ENCODE data around the gene PAX4. TPM values are rescaled to one million over a fixed set of nuclear protein-coding genes. Genes with fewer than 3 reads are reported as not detected.

PAX4 gene
- 1 to 10 TPM in 1 of 3 donors, under 1 TPM in 1, not detected in 1; 0.96 to 1.8 TPM for total RNA-seq
- long read RNA-seq, donor 1, result 0 reads
- long read RNA-seq, donor 2, partial matches to known transcripts, result 0 of 1 reads
- long read RNA-seq, donor 2, other reads (novel, unspliced or antisense), result 1 of 1 reads

DNA sequence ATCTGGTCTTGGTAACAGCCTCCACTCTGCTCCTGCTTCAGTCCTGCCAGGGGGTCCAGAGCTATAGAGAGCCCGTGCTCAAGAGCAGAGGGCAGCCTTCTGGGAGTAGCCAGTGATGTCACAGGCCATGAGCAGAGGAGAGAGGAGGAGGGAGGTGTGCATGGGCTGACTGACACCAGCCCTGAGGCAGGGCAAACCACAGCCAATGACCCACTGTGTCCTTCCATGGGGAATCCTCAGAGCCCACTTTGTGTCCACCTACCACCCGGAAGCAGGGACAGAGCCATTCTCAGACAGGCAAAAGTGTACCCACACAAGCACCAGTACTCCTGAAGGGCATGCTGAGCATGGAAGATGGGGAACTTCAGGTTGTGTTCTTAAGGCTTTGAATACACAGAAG, at the start of gene PAX4:
PAX4 (minus strand) TSS at position 101 of the 400 bp plus-strand sequence. CDS start 2,214 bp downstream, outside the sequence.
- H3K4me3 ChIP-seq, result no peak within 1 kb of the TSS

GRCh38 chr7:127667017-127667670, 49.2 kb upstream of the PAX4 start:
- TF ChIP-seq CTCF (IDR thresholded peaks at IDR 0.05), result no peak
- DNase-seq, result no peak
- Histone ChIP-seq H3K4me3 (no peak overlapping the region), H3K9me3 (no peaks in the 10 kb centered on the region), H3K4me1 (ENCODE audit: low read depth) (peaks cover 11% of the 10 kb centered on the region), H3K36me3 (ENCODE audit: low read depth) (no peaks in the 10 kb centered on the region)
- intact Hi-C loops (cut with DNase I, micrococcal nuclease), result no loop called here
- peak; percentile 51 for ATAC-seq

More for the DNA sequence above, at the start of gene PAX4:
- Histone ChIP-seq H3K9me3 (no peaks in the 10 kb centered on the region), H3K36me3 (ENCODE audit: low read depth) (no peaks in the 10 kb centered on the region), H3K4me1 (ENCODE audit: low read depth) (no peaks in the 10 kb centered on the region)
- TF ChIP-seq CTCF (IDR thresholded peaks at IDR 0.05), result no peak
- intact Hi-C loops (cut with DNase I, micrococcal nuclease), result no loop called here
- no peak for DNase-seq
- ATAC-seq, result no peak

GRCh38 chr7:127666602-127667001, 48.7 kb upstream of the PAX4 start:
- Histone ChIP-seq H3K36me3 (ENCODE audit: low read depth) (no peaks in the 10 kb centered on the region), H3K9me3 (no peaks in the 10 kb centered on the region), H3K4me1 (ENCODE audit: low read depth) (peaks cover 11% of the 10 kb centered on the region), H3K4me3 (no peak overlapping the region)
- no peak for TF ChIP-seq CTCF (IDR thresholded peaks at IDR 0.05)
- intact Hi-C loops (cut with DNase I, micrococcal nuclease), result no loop called here
- DNase-seq (no peak), ATAC-seq (peak; percentile 56)

GRCh38 chr7:127665922-127666321, 48.0 kb upstream of the PAX4 start:
- DNase-seq, result no peak
- Histone ChIP-seq H3K4me1 (ENCODE audit: low read depth) (peaks cover 11% of the 10 kb centered on the region), H3K4me3 (no peak overlapping the region), H3K9me3 (no peaks in the 10 kb centered on the region), H3K36me3 (ENCODE audit: low read depth) (no peaks in the 10 kb centered on the region)
- TF ChIP-seq CTCF (IDR thresholded peaks at IDR 0.05), result no peak
- intact Hi-C loops (cut with DNase I, micrococcal nuclease), result no loop called here
- no peak for ATAC-seq

DNA sequence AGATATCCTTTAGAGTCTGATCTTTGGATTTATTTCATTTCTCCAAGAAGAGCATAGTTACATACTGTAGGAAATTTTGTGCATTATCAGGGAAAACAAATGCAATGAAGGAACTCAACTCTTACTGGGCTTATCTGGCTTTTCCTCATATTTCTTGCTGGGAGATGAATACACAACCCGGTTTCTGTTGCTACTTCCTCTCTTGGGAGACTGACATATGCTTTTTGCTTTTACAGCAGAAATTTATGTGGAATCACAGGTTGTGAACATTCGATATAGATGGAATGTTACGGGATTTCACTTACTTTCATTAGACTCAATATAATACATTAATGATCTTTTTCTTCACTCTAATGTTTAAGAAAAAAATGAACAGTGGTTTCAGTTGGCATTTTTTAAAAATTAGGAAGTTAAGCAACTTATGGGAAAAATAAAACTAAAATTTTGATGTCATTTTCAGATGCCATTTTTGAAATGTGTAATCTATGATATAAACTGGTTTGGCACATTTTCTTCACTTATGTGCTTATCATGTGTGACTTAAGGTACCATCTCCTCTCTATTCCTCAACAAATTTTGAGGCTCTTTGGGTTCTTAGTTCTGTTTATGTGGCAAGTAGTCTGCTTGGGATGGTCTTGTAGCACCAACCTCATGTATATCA, 41.2 kb upstream of the PAX4 start:
- no peak overlapping the region for H3K4me3 ChIP-seq
- intact Hi-C loops (cut with DNase I, micrococcal nuclease), result no loop called here
- DNase-seq (no peak), ATAC-seq (no peak)
- no peaks in the 10 kb centered on the region for H3K36me3 ChIP-seq (ENCODE audit: low read depth)
- no peaks in the 10 kb centered on the region for H3K9me3 ChIP-seq
- peak; percentile 9 for TF ChIP-seq CTCF (IDR thresholded peaks at IDR 0.05)
- no peaks in the 10 kb centered on the region for H3K4me1 ChIP-seq (ENCODE audit: low read depth)
